Stimulated activated CD4-positive, alpha-beta T cell treated with anti-CD3 and anti-CD28 coated beads, Interleukin-15, amount 100 ng/mL, for 1 hour (primary cell): ENCODE data around the gene AVPR2.

Experiments used
- DNase-seq, 2 donors: peaks; one replicate each; pipeline ENCODE4 v3.0.0-alpha.2; 2020; ENCODE audit warnings: low read depth in 1 of 2, low spot score in 1 of 2

Gene AVPR2

GRCh38 chrX:153884590-153884989, 19.9 kb upstream of the AVPR2 start:
- no peak for DNase-seq

- DNase-seq: no peak
Measured at GRCh38 chrX:153885208-153885787, 19.2 kb upstream of the AVPR2 start.

GRCh38 chrX:153885968-153886903, 18.2 kb upstream of the AVPR2 start, which contains the start of gene L1CAM:
L1CAM (minus strand) TSS chrX:153886173; CDS start chrX:153875836, 10,337 bp downstream.
- peak in 1 of 2 donors; percentile 19 for DNase-seq

GRCh38 chrX:153886915-153887314, 17.6 kb upstream of the AVPR2 start:
- no peak for DNase-seq

- no peak for DNase-seq
Measured at GRCh38 chrX:153887385-153887784, 17.1 kb upstream of the AVPR2 start.

- DNase-seq: no peak
Measured at GRCh38 chrX:153888344-153888743, 16.1 kb upstream of the AVPR2 start.

GRCh38 chrX:153889123-153889522, 15.3 kb upstream of the AVPR2 start:
- DNase-seq: no peak

- DNase-seq: no peak
Measured at GRCh38 chrX:153897899-153898298, 6.6 kb upstream of the AVPR2 start.

- DNase-seq: no peak
Measured at GRCh38 chrX:153900831-153901752, 3.4 kb upstream of the AVPR2 start.

- no peak for DNase-seq
Measured at GRCh38 chrX:153901753-153902140, 2.7 kb upstream of the AVPR2 start.

GRCh38 chrX:153902385-153902784, 2.1 kb upstream of the AVPR2 start:
- no peak for DNase-seq

- no peak for DNase-seq
Measured at GRCh38 chrX:153903238-153903980, 1.1 kb upstream of the AVPR2 start.

- no peak for DNase-seq
Measured at GRCh38 chrX:153905481-153906095, 1.1 kb downstream of the AVPR2 start.

- DNase-seq: no peak
Measured at GRCh38 chrX:153906126-153906917, 1.8 kb downstream of the AVPR2 start.

GRCh38 chrX:153907456-153907855, 3.0 kb downstream of the AVPR2 start:
- no peak for DNase-seq

- no peak for DNase-seq
Measured at GRCh38 chrX:153908219-153908860, 3.9 kb downstream of the AVPR2 start.

GRCh38 chrX:153909024-153909979, 4.8 kb downstream of the AVPR2 start:
- DNase-seq: no peak

- DNase-seq: no peak
Measured at GRCh38 chrX:153909980-153910360, 5.5 kb downstream of the AVPR2 start.
